OCI-LY3 (cell line): ENCODE data around the gene MED27.

Experiments used
- CTCF ChIP-seq: fragments of 200-600, 300-600 bp; sonication (generic); IDR thresholded peaks from 2 replicates; pipeline ENCODE4 v1.5.1; 2014; ENCODE audit warnings: antibody characterized with exemption, low read length, low read depth
- EZH2phosphoT487 ChIP-seq: fragments of 200-600 bp; shearing (Covaris generic); IDR thresholded peaks from 2 replicates; pipeline ENCODE4 v1.6.1; 2018; ENCODE audit warnings: antibody characterized with exemption, mixed run types, low read depth

GRCh38 chr9:131997076-131997475 is 82.6 kb downstream of the MED27 start:
- no peak for TF ChIP-seq CTCF
- no peak for TF ChIP-seq EZH2phosphoT487
